IMR-90 (cell line): ENCODE data around the gene BPI. TPM values are rescaled to one million over a fixed set of nuclear protein-coding genes. Genes with fewer than 3 reads are reported as not detected.

ENCODE experiments used
- ATAC-seq: fragments of 200-7000 bp; cut with Tn5 transposase; 2 replicates; pipeline ENCODE4 v1.9.1; 2020; ENCODE audit warnings: low read depth, mild to moderate bottlenecking, moderate library complexity
- BruUV-seq: library from RNA; stranded (reverse); fragments of 400-500 nt; replicated peaks from 2 replicates; lab custom pipeline; 2021; lab: Mats Ljungman, UMichigan
- CTCF ChIA-PET: fragments of 300-600 bp; formaldehyde crosslinking; extraction: SDS; loops from one replicate; lab custom pipeline; 2021; ENCODE audit warnings: antibody characterized with exemption; lab: Yijun Ruan, JAX
- POLR2A ChIA-PET: fragments of 300-600 bp; sonication (Branson Sonifier 250); formaldehyde crosslinking; loops from one replicate; lab custom pipeline; 2022; ENCODE audit warnings: antibody characterized with exemption; ENCODE audit not compliant: unreplicated experiment; lab: Charles Lee
- DNase-seq: peaks from one replicate; pipeline ENCODE4 v3.0.0; 2013
- H2AFZ ChIP-seq: replicated peaks from 2 replicates; pipeline ENCODE3; 2013; ENCODE audit warnings: low read length, mild to moderate bottlenecking; ENCODE audit not compliant: poor library complexity
- H2AK5ac ChIP-seq: 2 replicates; pipeline ENCODE4 v1.6.1; 2013; ENCODE audit warnings: low read depth, low read length, inconsistent platforms
- H2AK9ac ChIP-seq: replicated peaks from 2 replicates; pipeline ENCODE3; 2013; ENCODE audit warnings: mild to moderate bottlenecking, low read depth, low read length, moderate library complexity; ENCODE audit not compliant: poor library complexity
- H2BK120ac ChIP-seq: 2 replicates; pipeline ENCODE4 v1.6.1; 2013; ENCODE audit warnings: low read depth, low read length, inconsistent platforms
- H2BK15ac ChIP-seq: 3 replicates; pipeline ENCODE4 v1.6.1; 2013; ENCODE audit warnings: low read depth, low read length, inconsistent platforms
- H2BK20ac ChIP-seq: 2 replicates; pipeline ENCODE4 v1.6.1; 2013; ENCODE audit warnings: low read depth, mild to moderate bottlenecking, inconsistent platforms, low read length, moderate library complexity
- H2BK5ac ChIP-seq: 2 replicates; pipeline ENCODE4 v1.6.1; 2013; ENCODE audit warnings: mild to moderate bottlenecking, low read depth, low read length, inconsistent platforms; ENCODE audit not compliant: poor library complexity, severe bottlenecking
- H3K14ac ChIP-seq: replicated peaks from 2 replicates; pipeline ENCODE4 v1.6.1; 2013; ENCODE audit warnings: low read depth, low read length, inconsistent platforms
- H3K18ac ChIP-seq: 2 replicates; pipeline ENCODE4 v1.6.1; 2013; ENCODE audit warnings: low read depth, low read length, control low read depth
- H3K23ac ChIP-seq: 2 replicates; pipeline ENCODE4 v1.6.1; 2013; ENCODE audit warnings: low read depth, low read length, inconsistent platforms
- H3K27ac ChIP-seq: 2 replicates; pipeline ENCODE4 v1.5.1; 2013; ENCODE audit warnings: mild to moderate bottlenecking, control low read depth, low read length; ENCODE audit not compliant: insufficient read depth
- H3K27me3 ChIP-seq: 2 replicates; pipeline ENCODE4 v1.6.1; 2013; ENCODE audit warnings: low read length; ENCODE audit not compliant: control insufficient read depth, insufficient read depth
- H3K36me3 ChIP-seq: 2 replicates; pipeline ENCODE4 v1.6.1; 2013; ENCODE audit warnings: low read length, mixed read lengths; ENCODE audit not compliant: control insufficient read depth, insufficient read depth
- H3K4ac ChIP-seq: 2 replicates; pipeline ENCODE4 v1.6.1; 2013; ENCODE audit warnings: low read depth, low read length, inconsistent platforms
- H3K4me1 ChIP-seq: 2 replicates; pipeline ENCODE4 v1.6.1; 2013; ENCODE audit warnings: low read length, mixed read lengths; ENCODE audit not compliant: control insufficient read depth, insufficient read depth
- H3K4me2 ChIP-seq: 2 replicates; pipeline ENCODE4 v1.6.1; 2013; ENCODE audit warnings: low read depth, mild to moderate bottlenecking, control low read depth, low read length, moderate library complexity
- H3K4me3 ChIP-seq: 2 replicates; pipeline ENCODE4 v1.5.1; 2013; ENCODE audit warnings: low read depth, mild to moderate bottlenecking, control low read depth, low read length, moderate library complexity; ENCODE audit not compliant: insufficient read depth
- H3K56ac ChIP-seq: 2 replicates; pipeline ENCODE4 v1.6.1; 2013; ENCODE audit warnings: low read length, inconsistent platforms; ENCODE audit not compliant: insufficient read depth; ENCODE audit errors: extremely low read depth
- H3K79me1 ChIP-seq, 2 experiments: 2 replicates each; pipeline ENCODE4 v1.6.1; 2013; ENCODE audit warnings: low read length in 2 of 2, inconsistent platforms in 1 of 2, low read depth in 1 of 2
- H3K9ac ChIP-seq: 2 replicates; pipeline ENCODE4 v1.6.1; 2013; ENCODE audit warnings: low read depth, low read length, control low read depth
- H3K9me1 ChIP-seq: 2 replicates; pipeline ENCODE4 v1.6.1; 2013; ENCODE audit warnings: low read length, inconsistent platforms; ENCODE audit not compliant: insufficient read depth
- H3K9me3 ChIP-seq: 2 replicates; pipeline ENCODE4 v1.6.1; 2013; ENCODE audit warnings: low read length; ENCODE audit not compliant: control insufficient read depth, insufficient read depth
- H4K20me1 ChIP-seq: 2 replicates; pipeline ENCODE4 v1.6.1; 2013; ENCODE audit warnings: low read length, inconsistent platforms; ENCODE audit not compliant: insufficient read depth
- H4K5ac ChIP-seq: 2 replicates; pipeline ENCODE4 v1.6.1; 2013; ENCODE audit warnings: mild to moderate bottlenecking, low read depth, low read length, control low read depth
- H4K8ac ChIP-seq, 2 experiments: 2 replicates each; pipeline ENCODE4 v1.6.1; 2013; ENCODE audit warnings: low read depth in 2 of 2, low read length in 2 of 2, control low read depth in 1 of 2, inconsistent platforms in 1 of 2
- H4K91ac ChIP-seq: 2 replicates; pipeline ENCODE4 v1.6.1; 2013; ENCODE audit warnings: low read depth, low read length, inconsistent platforms; ENCODE audit not compliant: insufficient read depth
- BHLHE40 ChIP-seq: fragments of 150-350 bp; IDR thresholded peaks from 2 replicates; pipeline ENCODE4 v1.6.1; 2016; ENCODE audit warnings: mild to moderate bottlenecking, low read depth, low read length
- CEBPB ChIP-seq: IDR thresholded peaks from 2 replicates; pipeline ENCODE4 v1.6.1; 2012; ENCODE audit warnings: low read depth, low read length, improper control_type of control experiment
- CHD1 ChIP-seq: IDR thresholded peaks from 2 replicates; pipeline ENCODE4 v1.6.1; 2012; ENCODE audit warnings: low read depth, low read length, improper control_type of control experiment
- CTCF ChIP-seq: conservative IDR thresholded peaks from 2 replicates; pipeline ENCODE4 v1.5.1; 2012; ENCODE audit warnings: mild to moderate bottlenecking, low read depth, low read length, improper control_type of control experiment
- ELK1 ChIP-seq: fragments of 150-350 bp; IDR thresholded peaks from 2 replicates; pipeline ENCODE4 v1.6.1; 2016; ENCODE audit warnings: low read depth, mild to moderate bottlenecking, low read length, moderate library complexity, borderline replicate concordance
- FOS ChIP-seq: fragments of 150-350 bp; IDR thresholded peaks from 2 replicates; pipeline ENCODE4 v1.6.1; 2016; ENCODE audit warnings: low read depth, low read length
- MAFK ChIP-seq: IDR thresholded peaks from 2 replicates; pipeline ENCODE4 v1.6.1; 2012; ENCODE audit warnings: low read depth, low read length, improper control_type of control experiment
- MAZ ChIP-seq: IDR thresholded peaks from 2 replicates; pipeline ENCODE4 v1.6.1; 2012; ENCODE audit warnings: low read depth, mild to moderate bottlenecking, low read length, improper control_type of control experiment, moderate library complexity, borderline replicate concordance
- MXI1 ChIP-seq: IDR thresholded peaks from 2 replicates; pipeline ENCODE4 v1.6.1; 2012; ENCODE audit warnings: low read depth, mild to moderate bottlenecking, low read length, moderate library complexity, borderline replicate concordance
- NFE2L2 ChIP-seq: fragments of 150-350 bp; IDR thresholded peaks from 2 replicates; pipeline ENCODE4 v1.6.1; 2016; ENCODE audit warnings: low read depth, mild to moderate bottlenecking, low read length
- POLR2A ChIP-seq: IDR thresholded peaks from 2 replicates; pipeline ENCODE4 v1.6.1; 2012; ENCODE audit warnings: mild to moderate bottlenecking, low read depth, low read length
- RAD21 ChIP-seq: IDR thresholded peaks from 2 replicates; pipeline ENCODE4 v1.6.1; 2012; ENCODE audit warnings: low read length, improper control_type of control experiment
- RCOR1 ChIP-seq: IDR thresholded peaks from 2 replicates; pipeline ENCODE4 v1.6.1; 2012; ENCODE audit warnings: mild to moderate bottlenecking, low read length, improper control_type of control experiment; ENCODE audit not compliant: insufficient replicate concordance
- RFX5 ChIP-seq: IDR thresholded peaks from 2 replicates; pipeline ENCODE4 v1.8.0; 2012; ENCODE audit warnings: low read depth, mild to moderate bottlenecking, low read length, moderate library complexity
- SMC3 ChIP-seq: fragments of 150-350 bp; IDR thresholded peaks from 2 replicates; pipeline ENCODE4 v1.6.1; 2016; ENCODE audit warnings: low read depth, mild to moderate bottlenecking, antibody characterized with exemption, low read length, moderate library complexity
- USF2 ChIP-seq: fragments of 150-350 bp; IDR thresholded peaks from 2 replicates; pipeline ENCODE4 v1.6.1; 2017; ENCODE audit warnings: mild to moderate bottlenecking, antibody characterized with exemption, low read length, low read depth
- WGBS, 2 experiments: methylation state at CpG; one replicate each; pipeline versions ENCODE4 v1.1.5 to v1.1.7; 2013; ENCODE audit warnings: missing lambda C conversion rate in 2 of 2; ENCODE audit not compliant: insufficient read length in 1 of 2; ENCODE audit errors: extremely low coverage in 2 of 2; 5-methylcytosine and 5-hydroxymethylcytosine counted together
- dilution Hi-C: fragments of 300-500 bp; cut with HindIII; formaldehyde crosslinking; loops from one replicate; pipeline ENCODE4 v1.14.3; 2018; ENCODE audit warnings: low sequenced_read_pairs; ENCODE audit not compliant: unreplicated experiment
- in situ Hi-C: fragments of 300-500 bp; cut with MboI; formaldehyde crosslinking; loops from 3 replicates; pipeline ENCODE4 v1.14.3; 2019; ENCODE audit warnings: low sequenced_read_pairs, inconsistent platforms, mixed read lengths
- intact Hi-C: fragments of 100-400 bp; cut with micrococcal nuclease; formaldehyde crosslinking; loops from 2 replicates; pipeline ENCODE4 v1.10.0; 2022
- polyA plus RNA-seq, 3 experiments: library from polyadenylated mRNA; depleted of rRNA; stranded (reverse); fragments of >200 nt; gene quantifications; 2 replicates each; pipeline ENCODE4 v1.2.3, GENCODE V29; 2012; ENCODE audit warnings: low replicate concordance in 1 of 3
- total RNA-seq: library from RNA; depleted of rRNA; stranded (reverse); fragments of >200 nt; gene quantifications from 2 replicates; pipeline ENCODE4 v1.2.3, GENCODE V29; 2012

The BPI gene
- total and polyA plus RNA-seq, 2 of the 4 experiments (the other 2 are of a cell fraction) = 0.05 TPM; not detected in 1

- intact Hi-C loops = no loop called here
- Histone ChIP-seq H4K20me1 (no peaks in the 10 kb centered on the region), H3K4ac (no peak overlapping the region), H2AFZ (no peak overlapping the region), H3K18ac (no peak overlapping the region), H3K27me3 (peaks cover 6% of the 10 kb centered on the region), H4K8ac (no peak overlapping the region), H2BK20ac (no peak overlapping the region), H3K4me2 (no peak overlapping the region), H3K36me3 (no peaks in the 10 kb centered on the region), H2BK15ac (no peak overlapping the region), H4K5ac (no peak overlapping the region), H3K9ac (no peak overlapping the region), H2BK5ac (no peak overlapping the region), H2BK120ac (no peak overlapping the region), H3K4me1 (no peaks in the 10 kb centered on the region), H2AK5ac (no peak overlapping the region), H3K14ac (no peak overlapping the region), H3K56ac (no peak overlapping the region), H3K27ac (no peak overlapping the region), H2AK9ac (no peak overlapping the region), H3K79me1 (no peaks in the 10 kb centered on the region), H4K91ac (no peak overlapping the region), H3K9me3 (no peaks in the 10 kb centered on the region), H3K4me3 (no peak overlapping the region), H3K9me1 (no peaks in the 10 kb centered on the region; the same call in 1 of the 2 replicates), H3K23ac (no peak overlapping the region)
- no CpG with 5 or more reads among the region's 7 CpGs for WGBS, 2 experiments
- BruUV-seq = no TSS peak
- in situ Hi-C loops = no loop called here
- ATAC-seq (no peak), DNase-seq (no peak)
- dilution Hi-C loops = no loop called here
- no peak for TF ChIP-seq SMC3
- TF ChIP-seq USF2 = no peak
- no peak for TF ChIP-seq BHLHE40
- no peak for TF ChIP-seq CTCF
- TF ChIP-seq FOS = no peak
- TF ChIP-seq CEBPB = no peak
- TF ChIP-seq ELK1 = no peak
- TF ChIP-seq CHD1 = no peak
- no peak for TF ChIP-seq MAZ
- TF ChIP-seq RCOR1 = no peak
- TF ChIP-seq MAFK = no peak
- TF ChIP-seq RAD21 = no peak
- TF ChIP-seq MXI1 = no peak
- no peak for TF ChIP-seq POLR2A
- no peak for TF ChIP-seq RFX5
- TF ChIP-seq NFE2L2 = no peak
- CTCF ChIA-PET = interaction anchor here (1.8 kb wide), 1 partner anchor 39 kb away, joined by 3 read pairs; no protein-coding TSS in a partner anchor
- POLR2A ChIA-PET = no interaction called here
Measured at GRCh38 chr20:38358556-38358955, 54.6 kb downstream of the BPI start.
